Measurements from ENCODE around the gene MTSS2. TPM values are rescaled to one million over a fixed set of nuclear protein-coding genes. Genes with fewer than 3 reads are reported as not detected.

Gene MTSS2
- total and polyA plus RNA-seq, 2 of the 4 experiments (the other 2 are of a cell fraction) = 9.1 to 86.2 TPM

DNA sequence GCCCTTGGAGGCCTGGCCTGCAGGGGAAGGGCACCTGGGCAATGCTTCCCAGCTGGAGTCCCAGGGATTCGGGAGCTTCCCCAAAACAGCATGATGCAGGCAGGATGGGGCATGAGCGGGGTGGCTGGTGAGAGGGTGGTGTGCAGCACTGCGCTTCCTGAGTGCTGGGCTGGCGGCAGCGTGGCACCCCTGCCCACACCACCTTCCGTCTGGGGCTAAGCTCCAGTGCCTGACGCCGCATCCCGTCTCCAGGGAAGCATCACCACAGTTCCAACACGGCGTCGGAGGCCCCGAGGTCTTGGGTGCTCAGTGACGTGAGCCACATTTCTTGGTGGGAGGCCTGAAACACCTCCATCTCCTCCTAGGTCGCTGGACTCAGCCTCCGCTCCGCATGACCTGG lies 13.8 kb upstream of the MTSS2 start:
- TF ChIP-seq SMC3 (IDR thresholded peaks at IDR 0.05; ENCODE audit: low read depth, low read length) (no peak), CEBPB (IDR thresholded peaks at IDR 0.05; ENCODE audit: low read depth, low read length) (no peak), MXI1 (IDR thresholded peaks at IDR 0.05; ENCODE audit: borderline replicate concordance, low read depth, low read length) (no peak), MAZ (IDR thresholded peaks at IDR 0.05; ENCODE audit: borderline replicate concordance, low read depth, low read length) (no peak), POLR2A (IDR thresholded peaks at IDR 0.05; ENCODE audit: low read depth, low read length) (no peak)
- DNase-seq = no peak
- Histone ChIP-seq H3K56ac (ENCODE audit: extremely low read depth, insufficient read depth, low read length) (no peak overlapping the region), H2BK15ac (ENCODE audit: low read depth, low read length) (peak overlapping the region; percentile 13; the same call in 1 of the 3 replicates), H4K91ac (ENCODE audit: insufficient read depth, low read depth, low read length) (peak overlapping the region; percentile 19; the same call in 1 of the 2 replicates), H4K8ac (ENCODE audit: low read depth in 2 of 2, low read length in 2 of 2) (no peak overlapping the region; a peak in 1 of 4 replicates), H3K18ac (ENCODE audit: low read depth, low read length) (no peak overlapping the region), H3K9me1 (ENCODE audit: insufficient read depth, low read length) (peaks cover 44% of the 10 kb centered on the region), H3K27ac (ENCODE audit: insufficient read depth, low read length) (no peak overlapping the region), H2BK120ac (ENCODE audit: low read depth, low read length) (peak overlapping the region; percentile 35; the same call in 1 of the 2 replicates), H2BK20ac (ENCODE audit: low read depth, low read length) (no peak overlapping the region), H3K9me3 (ENCODE audit: control insufficient read depth, insufficient read depth, low read length) (no peaks in the 10 kb centered on the region), H3K36me3 (ENCODE audit: control insufficient read depth, insufficient read depth, low read length) (no peaks in the 10 kb centered on the region; the same call in 1 of the 2 replicates), H3K4ac (ENCODE audit: low read depth, low read length) (peak overlapping the region; percentile 29), H3K14ac (replicated peaks; ENCODE audit: low read depth, low read length) (no peak overlapping the region), H2BK5ac (ENCODE audit: low read depth, low read length, poor library complexity, severe bottlenecking) (no peak overlapping the region), H4K5ac (ENCODE audit: low read depth, low read length) (no peak overlapping the region), H3K27me3 (ENCODE audit: control insufficient read depth, insufficient read depth, low read length) (no peaks in the 10 kb centered on the region), H3K4me1 (ENCODE audit: control insufficient read depth, insufficient read depth, low read length) (peaks cover 47% of the 10 kb centered on the region), H3K4me3 (ENCODE audit: insufficient read depth, low read depth, low read length) (no peak overlapping the region), H4K20me1 (ENCODE audit: insufficient read depth, low read length) (no peaks in the 10 kb centered on the region), H3K79me1 (ENCODE audit: low read depth in 1 of 2, low read length in 2 of 2) (peaks cover 0 to 40% of the 10 kb centered on the region in 2 experiments; a peak in 2 of 4 replicates), H2AFZ (replicated peaks; ENCODE audit: low read length, poor library complexity) (peak overlapping the region; percentile 66), H3K4me2 (ENCODE audit: low read depth, low read length) (no peak overlapping the region), H3K9ac (ENCODE audit: low read depth, low read length) (no peak overlapping the region), H2AK9ac (replicated peaks; ENCODE audit: low read depth, low read length, poor library complexity) (peak overlapping the region; percentile 87), H2AK5ac (ENCODE audit: low read depth, low read length) (peak overlapping the region; percentile 63), H3K23ac (ENCODE audit: low read depth, low read length) (no peak overlapping the region)
- POLR2A ChIA-PET (ENCODE audit: unreplicated experiment) = no interaction called here
- in situ Hi-C loops (cut with MboI; ENCODE audit: low sequenced_read_pairs) = loop anchor here (25.0 kb wide), 1 partner anchor 663 kb away; the partner anchor contains the start of gene CALB2
- no CpG with 5 or more reads among the region's 17 CpGs for WGBS, 2 experiments (ENCODE audit: extremely low coverage in 2 of 2, insufficient read length in 1 of 2)
- dilution Hi-C loops (cut with HindIII; ENCODE audit: low sequenced_read_pairs, unreplicated experiment) = no loop called here
- ATAC-seq (ENCODE audit: low read depth) = no peak
- intact Hi-C loops (cut with micrococcal nuclease) = no loop called here
- CTCF ChIA-PET = no interaction called here
- no TSS peak for BruUV-seq (replicated peaks)

Measured in IMR-90 (cell line).